HG03439 (cell line): Measurements from ENCODE around the gene ZFAND2A.
"Not testable (repeated sequence)": the region's sequence is repeated elsewhere in the genome, so short reads cannot be mapped to it uniquely, and the experiment has no call there.

Experiments
- ATAC-seq: cut with Tn5 transposase; IDR thresholded peaks from one replicate; pipeline ENCODE4 v1.9.1; 2021; ENCODE audit warnings: mild to moderate bottlenecking, moderate library complexity; ENCODE audit not compliant: unreplicated experiment

Gene ZFAND2A

DNA sequence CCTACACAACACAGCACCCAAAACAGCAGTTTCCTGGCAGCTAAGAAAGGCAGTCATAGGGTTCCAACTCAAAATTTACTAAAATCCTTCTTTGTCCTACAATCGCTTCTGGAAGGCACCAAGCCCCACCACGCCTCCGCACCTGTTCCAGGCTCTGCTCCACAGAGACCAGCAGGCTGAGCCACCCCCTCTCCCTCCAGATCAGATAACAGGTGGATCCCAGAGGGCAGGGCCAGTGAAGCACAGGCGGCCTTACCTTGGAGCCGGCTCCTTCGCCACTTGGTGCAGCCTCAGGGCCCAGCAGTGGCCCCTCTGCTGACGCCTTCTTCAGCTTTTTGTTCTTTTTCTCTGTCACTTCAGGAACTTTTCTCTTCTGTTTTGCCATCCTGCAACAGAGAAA, 33.0 kb downstream of the ZFAND2A start:
- no peak for ATAC-seq

GRCh38 chr7:1125603-1125969, 34.4 kb downstream of the ZFAND2A start:
- ATAC-seq, result no peak

DNA sequence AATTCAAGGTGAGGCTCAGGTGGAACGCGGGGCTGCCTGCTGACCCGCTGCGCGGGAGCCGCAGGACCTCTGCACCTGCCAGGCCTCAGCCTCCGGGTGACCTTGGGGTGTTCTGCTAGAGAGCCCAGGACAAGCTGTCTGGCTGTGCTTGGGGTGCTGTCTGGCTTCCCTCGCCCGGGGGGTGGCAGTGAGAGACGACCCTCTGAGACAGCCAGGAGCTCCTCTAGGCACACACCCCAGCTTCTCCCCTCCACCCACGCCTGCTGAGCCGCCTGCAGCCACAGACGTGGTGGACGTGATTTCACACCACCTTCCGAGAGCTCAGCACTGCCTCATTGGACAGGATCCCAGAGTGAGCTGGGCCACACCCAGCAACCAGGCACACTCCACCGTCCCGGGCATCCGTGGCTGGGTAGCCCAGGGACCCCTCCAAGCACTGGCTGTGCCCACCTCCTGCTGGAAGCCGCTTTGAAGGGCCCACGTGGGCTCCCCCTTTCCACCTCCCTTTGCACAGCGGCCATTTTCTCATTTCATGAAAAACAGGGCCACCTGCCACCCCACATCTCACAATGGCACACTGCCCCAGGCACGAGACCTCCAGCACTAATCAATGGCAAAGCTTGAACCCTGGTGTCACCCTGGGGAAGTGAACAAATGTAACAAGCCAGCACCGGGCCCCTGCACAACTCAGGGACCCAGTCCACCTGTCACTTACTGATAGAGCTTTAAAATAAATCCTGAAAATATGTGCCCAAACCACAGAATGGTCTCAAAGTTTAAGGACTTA, 35.0 kb downstream of the ZFAND2A start:
- ATAC-seq, result no peak

DNA sequence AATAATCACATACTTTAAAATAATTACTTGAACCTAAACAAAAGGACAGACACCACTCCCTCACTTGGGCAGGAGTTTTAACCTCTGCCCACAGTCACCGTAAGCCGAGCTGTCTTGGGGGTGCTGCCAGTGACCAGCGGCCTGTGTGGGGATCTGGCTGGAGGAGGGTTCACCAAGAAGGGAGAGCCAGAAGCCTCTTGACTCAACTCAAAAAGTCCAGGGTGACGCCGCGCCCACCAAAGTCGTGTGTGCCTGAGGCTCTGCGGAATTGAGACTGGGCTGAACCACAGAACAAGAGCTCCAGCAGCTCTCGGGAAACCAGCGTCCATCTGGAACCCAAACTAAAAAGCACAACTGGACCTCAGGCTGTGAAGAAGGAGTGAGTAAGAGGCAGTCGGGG, 35.8 kb downstream of the ZFAND2A start:
- ATAC-seq, result no peak

- ATAC-seq, result no peak
These were observed 36.3 kb downstream of the ZFAND2A start for GRCh38 chr7:1123715-1124114.

DNA sequence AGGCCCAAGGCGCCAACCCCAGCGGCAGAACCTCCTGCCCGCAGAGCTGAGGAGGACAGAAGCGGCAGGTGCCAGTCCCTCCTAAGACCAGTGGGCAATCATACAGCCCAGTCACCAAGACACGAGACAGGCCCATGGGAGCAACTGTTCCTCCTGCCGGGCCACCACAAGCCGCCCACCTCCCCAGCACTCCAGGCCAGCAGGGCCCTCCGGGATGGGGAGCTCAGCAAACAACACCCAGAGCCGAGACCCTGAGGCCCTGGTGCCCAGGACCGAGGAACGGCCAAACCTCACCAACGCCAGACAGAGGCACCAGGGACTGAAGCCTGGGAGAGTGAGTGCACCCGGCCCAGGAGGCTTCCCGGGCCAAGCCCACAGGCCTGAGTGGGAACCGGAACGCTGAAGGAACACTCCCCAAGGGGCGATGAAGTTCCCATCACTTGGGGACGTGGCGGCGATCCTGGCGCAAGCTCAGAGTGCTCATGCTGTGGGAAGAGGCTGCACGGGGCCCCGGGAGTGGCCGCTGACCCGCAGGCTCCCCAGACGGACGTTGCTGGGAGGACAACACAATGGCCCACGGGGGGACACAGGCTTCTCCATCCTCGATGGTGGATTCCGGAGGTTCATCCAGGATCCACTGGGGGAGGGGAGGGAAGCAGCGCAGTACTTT, 37.0 kb downstream of the ZFAND2A start:
- no peak for ATAC-seq

DNA sequence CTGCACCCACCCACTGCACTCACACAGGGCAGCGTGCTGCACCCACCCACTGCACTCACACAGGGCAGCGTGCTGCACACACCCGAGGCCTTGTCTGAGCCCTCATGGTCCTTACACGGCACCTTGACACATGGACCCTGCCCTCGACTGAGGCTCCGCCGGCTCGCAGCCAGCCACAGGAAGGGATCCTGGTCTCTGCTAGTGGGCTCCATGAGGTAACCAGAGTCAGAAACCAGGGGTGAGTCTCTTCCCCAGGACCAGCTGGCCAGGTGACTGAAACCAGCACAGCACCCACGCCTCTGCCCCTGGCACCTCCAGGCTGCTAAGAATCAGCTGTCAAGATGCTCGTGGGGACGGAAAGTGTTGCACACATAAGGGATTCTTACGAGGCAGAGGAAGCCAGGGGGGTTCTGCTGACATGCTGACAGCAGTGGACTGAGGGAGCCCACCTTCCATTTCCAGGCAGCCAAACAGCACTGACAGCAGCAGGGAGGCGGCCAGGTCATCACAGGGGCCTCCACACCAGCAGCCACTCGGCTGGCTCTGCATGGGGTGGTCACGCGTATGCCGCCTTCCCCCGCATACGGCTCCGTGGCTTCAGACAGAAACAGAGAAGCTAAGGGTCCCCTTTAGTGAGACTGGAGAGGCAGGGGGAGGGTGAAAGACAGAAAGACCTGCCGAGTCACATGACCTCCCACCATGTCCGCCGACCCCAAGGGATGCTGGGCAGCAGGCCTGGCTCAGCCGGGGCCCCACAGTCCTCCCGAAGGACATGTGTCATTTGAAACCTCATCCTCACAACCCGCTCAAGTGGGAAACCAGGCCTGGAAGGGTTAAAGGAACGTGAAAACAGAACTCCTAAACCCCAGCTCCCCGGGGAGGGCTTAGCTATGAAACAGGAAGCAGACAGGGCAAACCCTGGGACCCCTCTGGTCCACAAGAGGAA, 37.8 kb downstream of the ZFAND2A start:
- no peak for ATAC-seq

GRCh38 chr7:1121476-1121875, 38.5 kb downstream of the ZFAND2A start:
- no peak for ATAC-seq

GRCh38 chr7:1120791-1121190, 39.2 kb downstream of the ZFAND2A start:
- ATAC-seq, result no peak

GRCh38 chr7:1119201-1119600, 40.8 kb downstream of the ZFAND2A start:
- no peak for ATAC-seq

- no peak for ATAC-seq
These were observed 42.6 kb downstream of the ZFAND2A start for GRCh38 chr7:1117321-1117928.

GRCh38 chr7:1116383-1117008, 43.5 kb downstream of the ZFAND2A start:
- ATAC-seq, result not testable (repeated sequence)

GRCh38 chr7:1115171-1116045, 44.6 kb downstream of the ZFAND2A start:
- ATAC-seq, result not testable (repeated sequence)

GRCh38 chr7:1114505-1114904, 45.5 kb downstream of the ZFAND2A start:
- no peak for ATAC-seq

DNA sequence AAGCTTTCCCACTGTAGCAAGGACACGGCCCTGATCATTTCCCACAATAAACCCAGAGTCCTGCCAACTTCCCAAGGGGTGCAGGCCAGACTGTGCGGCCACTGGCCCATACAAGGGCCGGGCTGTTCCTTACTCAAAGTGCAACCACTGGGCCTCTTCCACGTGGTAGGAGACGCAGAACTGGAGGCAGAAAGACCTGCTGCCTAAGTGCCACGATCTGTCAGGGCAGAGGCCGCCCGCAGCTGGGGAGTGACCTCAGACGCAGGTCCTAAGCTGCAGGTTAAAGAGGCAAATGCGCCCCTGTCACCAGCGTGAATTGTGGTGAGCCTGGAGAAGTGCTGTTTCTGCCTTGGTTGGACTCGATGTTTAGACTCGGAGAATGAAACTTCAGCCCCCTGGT, 45.9 kb downstream of the ZFAND2A start:
- ATAC-seq, result no peak

- no peak for ATAC-seq
These were observed 46.5 kb downstream of the ZFAND2A start for GRCh38 chr7:1113548-1113885.

GRCh38 chr7:1112625-1113547, 47.1 kb downstream of the ZFAND2A start:
- ATAC-seq, result no peak

DNA sequence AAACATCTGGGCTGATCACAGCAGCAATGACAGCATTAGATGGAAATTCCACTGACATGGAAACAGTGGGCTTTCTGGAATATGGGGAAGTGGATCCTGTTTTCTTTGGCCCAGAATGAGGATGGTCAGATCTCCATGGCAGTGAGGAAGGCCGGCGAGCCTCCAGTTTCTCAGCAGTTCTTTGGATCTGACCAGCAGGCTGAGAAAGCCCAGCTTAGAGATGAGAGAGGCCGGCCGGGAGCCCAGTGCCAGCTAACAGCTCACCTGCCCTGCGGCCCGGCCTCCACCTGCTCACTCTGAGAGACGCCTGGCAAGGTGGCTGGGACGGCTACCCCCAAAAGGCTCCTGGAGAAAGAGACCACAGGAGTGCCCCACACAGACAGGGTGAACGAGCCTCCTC, 47.9 kb downstream of the ZFAND2A start:
- no peak for ATAC-seq

DNA sequence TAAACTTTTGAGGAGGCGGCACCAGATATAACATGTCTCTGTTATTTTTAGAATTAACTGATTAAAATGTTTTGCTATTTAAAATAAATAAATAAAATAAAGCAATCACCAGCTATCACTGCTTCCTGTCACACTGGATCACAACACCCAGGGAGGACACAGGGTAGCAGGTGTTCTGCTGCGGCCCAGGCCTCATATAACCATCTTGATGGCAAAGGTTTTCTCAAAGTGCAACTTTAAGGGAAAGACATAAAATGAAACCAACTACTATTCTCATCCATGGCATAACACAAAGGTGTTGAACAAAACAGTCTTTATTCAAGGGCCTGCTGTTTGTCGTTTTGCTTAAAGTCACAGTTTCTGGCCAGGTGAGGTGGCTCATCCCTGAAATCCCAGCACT, 48.8 kb downstream of the ZFAND2A start:
- ATAC-seq, result no peak
